GM19372 (cell line): ENCODE data around the gene TMEM101.
"Not testable (repeated sequence)": the region's sequence is repeated elsewhere in the genome, so short reads cannot be mapped to it uniquely, and the experiment has no call there.

Experiments
- ATAC-seq: cut with Tn5 transposase; IDR thresholded peaks from one replicate; pipeline ENCODE4 v1.9.1; 2021; ENCODE audit warnings: mild to moderate bottlenecking, low read depth, moderate library complexity; ENCODE audit not compliant: unreplicated experiment

Gene TMEM101

GRCh38 chr17:43976963-43977837 lies 37.6 kb downstream of the TMEM101 start:
- no peak for ATAC-seq

- ATAC-seq = no peak
Measured at GRCh38 chr17:43975898-43976297, 38.9 kb downstream of the TMEM101 start.

GRCh38 chr17:43974382-43975266 lies 40.1 kb downstream of the TMEM101 start:
- ATAC-seq = no peak

GRCh38 chr17:43972444-43973212 lies 42.1 kb downstream of the TMEM101 start:
- ATAC-seq = not testable (repeated sequence)

- not testable (repeated sequence) for ATAC-seq
Measured at GRCh38 chr17:43971436-43971835, 43.3 kb downstream of the TMEM101 start.

- no peak for ATAC-seq
Measured at GRCh38 chr17:43970366-43970765, 44.4 kb downstream of the TMEM101 start.

- no peak for ATAC-seq
Measured at GRCh38 chr17:43967251-43967875, 47.4 kb downstream of the TMEM101 start.

GRCh38 chr17:43966276-43966675 lies 48.5 kb downstream of the TMEM101 start:
- ATAC-seq = no peak

- ATAC-seq = no peak
Measured at GRCh38 chr17:43962479-43962878, 52.3 kb downstream of the TMEM101 start.

- ATAC-seq = no peak
Measured at GRCh38 chr17:43961954-43962353, 52.8 kb downstream of the TMEM101 start.

- not testable (repeated sequence) for ATAC-seq
Measured at GRCh38 chr17:43961292-43961691, 53.5 kb downstream of the TMEM101 start.
